GM18498 (cell line): Measurements from ENCODE around the gene TMEM203.

Experiments used
- ATAC-seq: cut with Tn5 transposase; IDR thresholded peaks from one replicate; pipeline ENCODE4 v1.9.1; 2021; ENCODE audit warnings: mild to moderate bottlenecking, moderate library complexity; ENCODE audit not compliant: unreplicated experiment

Gene TMEM203

DNA sequence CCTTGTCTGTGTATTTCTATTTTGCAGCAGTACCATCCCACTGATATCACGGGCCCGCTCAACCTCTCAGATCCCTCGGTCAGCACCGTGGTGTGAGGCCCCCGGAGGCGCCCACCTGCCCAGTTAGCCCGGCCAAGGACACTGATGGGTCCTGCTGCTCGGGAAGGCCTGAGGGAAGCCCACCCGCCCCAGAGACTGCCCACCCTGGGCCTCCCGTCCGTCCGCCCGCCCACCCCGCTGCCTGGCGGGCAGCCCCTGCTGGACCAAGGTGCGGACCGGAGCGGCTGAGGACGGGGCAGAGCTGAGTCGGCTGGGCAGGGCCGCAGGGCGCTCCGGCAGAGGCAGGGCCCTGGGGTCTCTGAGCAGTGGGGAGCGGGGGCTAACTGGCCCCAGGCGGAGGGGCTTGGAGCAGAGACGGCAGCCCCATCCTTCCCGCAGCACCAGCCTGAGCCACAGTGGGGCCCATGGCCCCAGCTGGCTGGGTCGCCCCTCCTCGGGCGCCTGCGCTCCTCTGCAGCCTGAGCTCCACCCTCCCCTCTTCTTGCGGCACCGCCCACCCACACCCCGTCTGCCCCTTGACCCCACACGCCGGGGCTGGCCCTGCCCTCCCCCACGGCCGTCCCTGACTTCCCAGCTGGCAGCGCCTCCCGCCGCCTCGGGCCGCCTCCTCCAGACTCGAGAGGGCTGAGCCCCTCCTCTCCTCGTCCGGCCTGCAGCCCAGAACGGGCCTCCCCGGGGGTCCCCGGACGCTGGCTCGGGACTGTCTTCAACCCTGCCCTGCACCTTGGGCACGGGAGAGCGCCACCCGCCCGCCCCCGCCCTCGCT lies 37.5 kb downstream of the TMEM203 start:
- ATAC-seq: no peak

- ATAC-seq: no peak
Measured at GRCh38 chr9:137167277-137167746, 38.1 kb downstream of the TMEM203 start.

DNA sequence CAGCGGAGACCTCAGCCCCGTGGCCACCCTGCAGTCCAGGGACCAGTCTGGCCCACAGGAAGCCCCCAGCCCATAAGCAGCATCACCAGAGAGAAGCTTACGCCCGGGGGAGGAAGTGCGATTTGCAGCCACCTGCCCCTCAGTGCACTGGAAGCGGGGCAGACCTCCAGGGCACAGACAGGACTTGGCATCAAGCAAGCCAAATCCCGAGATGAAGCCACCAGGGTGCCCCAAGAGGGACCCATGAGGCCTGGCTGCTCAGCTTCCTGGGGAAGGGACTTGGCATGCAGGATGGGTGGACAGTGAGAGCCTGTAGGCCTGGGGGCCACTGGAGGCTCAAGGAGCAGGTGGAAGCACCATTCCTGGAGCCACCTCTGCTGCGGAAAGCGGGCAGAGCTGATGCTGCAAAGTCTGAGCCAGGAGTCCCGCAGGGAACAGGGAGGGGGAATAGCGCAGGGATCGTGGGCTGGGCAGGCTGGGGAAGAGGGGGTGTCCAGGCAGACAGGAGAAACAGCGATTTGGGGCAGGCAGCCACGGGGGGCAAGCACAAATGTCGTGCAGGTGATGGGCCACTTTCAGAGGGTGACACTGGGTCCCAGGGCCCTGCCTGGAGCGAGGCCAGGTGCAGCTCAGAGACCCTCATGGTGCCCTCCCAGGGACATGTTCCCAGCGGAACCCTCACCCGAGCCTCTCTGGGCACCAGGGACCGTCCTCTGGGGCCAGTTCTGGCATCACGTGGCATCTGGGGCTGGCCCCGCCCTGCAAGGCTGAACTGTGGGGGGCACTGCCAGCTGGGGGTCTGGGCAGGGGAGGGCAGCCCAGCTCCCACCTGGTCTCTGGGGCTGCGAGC lies 38.8 kb downstream of the TMEM203 start:
- no peak for ATAC-seq

DNA sequence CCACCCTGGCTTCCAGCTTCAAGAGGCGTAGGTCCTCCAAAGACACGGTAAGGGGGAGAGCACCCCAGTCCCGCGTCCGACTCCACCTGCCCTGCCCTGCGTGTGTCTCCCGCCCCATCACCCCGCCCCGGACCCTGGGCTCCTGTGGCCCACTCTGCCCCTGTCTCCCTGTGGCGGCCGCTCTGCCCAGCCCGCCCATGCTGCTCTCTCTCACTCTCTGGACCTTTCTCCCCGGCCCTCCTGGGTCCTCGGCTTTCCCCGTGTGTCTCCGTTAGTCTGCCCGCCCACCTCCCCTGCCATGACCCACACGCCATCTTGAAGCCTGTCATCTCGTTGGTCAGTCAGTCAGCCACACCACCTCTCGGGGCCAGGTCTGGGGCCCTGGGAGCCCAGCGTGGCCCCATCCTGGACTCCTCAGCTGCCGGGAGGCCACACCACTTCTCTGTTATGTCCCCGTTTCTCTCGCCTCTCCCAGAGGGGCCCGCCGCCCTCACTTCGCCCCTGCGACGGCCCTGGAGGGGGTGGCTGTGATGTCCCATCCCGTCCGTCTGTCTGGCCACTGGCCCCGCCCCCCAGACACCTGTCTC lies 40.1 kb downstream of the TMEM203 start:
- ATAC-seq: no peak

- ATAC-seq: no peak
Measured at GRCh38 chr9:137164370-137165249, 40.8 kb downstream of the TMEM203 start.

DNA sequence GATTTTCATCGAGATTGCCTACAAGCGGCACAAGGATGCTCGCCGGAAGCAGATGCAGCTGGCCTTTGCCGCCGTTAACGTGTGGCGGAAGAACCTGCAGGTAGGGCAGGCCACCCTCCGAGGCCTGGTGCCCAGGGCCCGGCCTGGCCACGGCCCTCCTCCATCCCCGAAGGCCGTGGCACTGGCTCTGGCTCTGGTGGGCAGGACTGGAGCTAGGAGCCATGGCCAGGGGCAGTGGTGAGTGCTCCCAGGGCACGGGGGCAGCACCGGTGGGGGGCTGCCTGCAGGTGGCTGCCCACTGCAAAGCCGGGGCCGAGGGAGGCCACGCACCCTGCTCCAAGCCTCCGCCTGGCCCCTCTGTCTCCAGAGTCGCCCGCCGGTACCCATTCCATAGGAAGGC lies 41.6 kb downstream of the TMEM203 start:
- ATAC-seq: no peak

GRCh38 chr9:137163365-137163715 lies 42.1 kb downstream of the TMEM203 start:
- ATAC-seq: no peak

GRCh38 chr9:137162505-137163364 lies 42.7 kb downstream of the TMEM203 start:
- ATAC-seq: no peak

DNA sequence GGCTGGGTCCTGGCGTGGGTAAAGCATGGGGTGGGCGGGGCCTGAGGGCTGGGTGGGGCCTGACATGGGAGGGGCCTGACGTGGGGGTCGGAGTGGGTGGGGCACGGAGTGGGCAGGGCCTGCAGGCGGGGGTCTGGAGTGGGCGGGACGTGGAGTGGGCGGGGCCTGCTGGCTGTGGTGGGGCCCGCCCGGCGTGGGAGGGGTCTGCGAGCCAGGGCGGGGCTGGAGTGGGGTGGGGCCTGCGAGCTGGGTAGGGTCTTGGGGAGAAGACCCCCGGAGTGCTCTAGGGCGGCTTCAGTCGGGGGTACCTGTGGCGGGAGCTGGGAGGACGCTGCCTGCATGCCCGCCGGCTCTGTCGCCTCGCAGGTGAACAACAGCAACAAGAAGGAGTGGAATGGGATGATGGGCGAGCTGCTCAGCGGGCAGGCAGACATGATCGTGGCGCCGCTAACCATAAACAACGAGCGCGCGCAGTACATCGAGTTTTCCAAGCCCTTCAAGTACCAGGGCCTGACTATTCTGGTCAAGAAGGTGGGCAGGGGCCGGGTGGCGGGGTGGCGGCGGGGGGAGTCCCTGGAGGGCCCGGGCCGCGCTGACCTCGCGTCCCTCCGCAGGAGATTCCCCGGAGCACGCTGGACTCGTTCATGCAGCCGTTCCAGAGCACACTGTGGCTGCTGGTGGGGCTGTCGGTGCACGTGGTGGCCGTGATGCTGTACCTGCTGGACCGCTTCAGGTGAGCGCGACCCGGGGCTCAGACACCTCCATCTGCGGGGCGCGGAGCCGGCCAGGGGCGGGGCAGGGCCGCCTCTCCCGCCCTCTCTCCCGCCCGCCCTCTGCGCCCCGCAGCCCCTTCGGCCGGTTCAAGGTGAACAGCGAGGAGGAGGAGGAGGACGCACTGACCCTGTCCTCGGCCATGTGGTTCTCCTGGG lies 43.6 kb downstream of the TMEM203 start:
- no peak for ATAC-seq

GRCh38 chr9:137160716-137161557 lies 44.5 kb downstream of the TMEM203 start:
- ATAC-seq: no peak

- ATAC-seq: no peak
Measured at GRCh38 chr9:137160054-137160425, 45.4 kb downstream of the TMEM203 start.

DNA sequence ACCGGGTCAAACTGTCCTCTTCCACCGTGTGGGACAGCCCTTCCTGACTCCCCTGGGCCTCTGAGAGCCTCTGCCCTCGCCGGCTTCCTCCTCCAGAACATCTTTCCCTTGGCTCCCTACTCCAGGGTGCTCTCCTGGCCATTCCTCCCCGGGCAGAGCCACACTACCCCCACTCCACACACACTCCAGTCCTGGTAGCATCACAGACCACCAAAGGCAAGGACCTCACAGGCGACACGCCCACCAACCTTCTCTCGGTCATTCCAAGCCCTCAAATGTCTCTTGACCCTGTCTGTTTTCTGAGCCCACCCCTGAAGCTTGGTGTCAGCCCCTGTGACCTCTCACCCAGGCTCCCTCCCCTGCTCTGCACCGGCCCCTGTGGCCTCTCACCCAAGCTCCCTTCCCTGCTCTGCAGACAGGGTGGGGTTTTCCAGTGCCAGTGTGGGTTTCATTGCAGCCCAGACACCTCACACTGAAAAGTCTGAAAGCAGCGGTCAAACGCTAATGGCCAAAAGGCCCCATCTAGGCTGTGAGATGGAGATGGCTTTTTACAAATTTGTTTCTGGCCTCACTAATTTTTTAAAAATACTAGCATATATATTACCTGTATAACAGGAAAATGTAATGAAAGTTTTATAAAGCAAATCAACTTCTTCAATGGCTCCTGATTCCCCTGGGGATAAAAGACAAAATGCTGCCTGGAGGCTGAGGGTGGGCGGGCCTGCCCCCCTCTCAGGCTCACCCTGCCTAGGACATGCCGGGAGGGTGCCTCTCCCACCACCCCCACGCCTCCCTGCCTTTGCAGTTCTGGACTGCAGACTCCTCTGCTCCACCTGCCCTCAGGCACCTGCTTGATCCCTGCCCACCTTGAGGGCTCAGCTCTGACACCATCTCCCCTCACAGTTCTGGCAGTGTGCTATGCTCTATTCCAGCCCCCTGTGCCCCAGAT lies 46.1 kb downstream of the TMEM203 start:
- ATAC-seq: no peak

GRCh38 chr9:137158625-137159024 lies 46.8 kb downstream of the TMEM203 start:
- no peak for ATAC-seq

DNA sequence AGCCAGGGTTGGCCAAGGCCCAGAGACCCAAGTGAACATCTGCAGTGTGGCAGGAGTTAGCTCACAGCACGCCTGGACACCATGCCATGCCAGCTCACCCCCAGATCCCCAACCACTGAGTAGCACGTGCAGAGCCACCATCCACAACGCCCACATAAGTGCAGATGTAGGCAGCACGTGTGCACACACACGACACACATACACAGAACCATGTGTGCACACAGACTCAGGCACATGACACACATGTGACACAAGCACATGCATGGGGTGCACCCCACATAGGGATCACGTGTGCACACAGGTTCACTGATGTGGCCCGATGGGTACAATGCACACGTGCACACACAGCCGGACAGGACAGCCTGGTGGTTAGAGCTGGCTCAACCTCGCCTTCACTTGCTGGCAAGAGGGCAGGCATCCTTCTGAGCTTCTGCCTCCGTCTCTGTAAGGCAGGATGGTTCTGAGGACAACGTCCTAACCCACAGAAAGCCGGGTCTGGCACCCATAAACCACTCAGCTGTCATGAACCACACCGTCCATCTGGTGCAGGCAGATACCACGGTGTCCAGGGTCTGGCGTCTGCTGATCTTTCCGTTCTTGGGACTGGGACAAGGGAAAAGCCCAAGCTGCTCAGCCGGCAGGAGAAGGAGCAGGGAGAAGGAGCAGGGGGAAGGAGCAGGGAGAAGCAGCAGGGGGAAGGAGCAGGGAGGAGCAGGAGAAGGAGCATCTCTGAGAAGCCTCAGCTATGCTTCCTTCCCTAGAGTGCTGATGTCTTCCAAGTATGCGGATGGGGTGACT lies 47.6 kb downstream of the TMEM203 start:
- ATAC-seq: no peak

- no peak for ATAC-seq
Measured at GRCh38 chr9:137156567-137157375, 48.7 kb downstream of the TMEM203 start.
